Mesendoderm (in vitro differentiated cells): ENCODE data around the gene HSPB3.

Experiments used
- DNase-seq: peaks from one replicate; pipeline ENCODE4 v3.0.0; 2013
- H2AK5ac ChIP-seq: 2 replicates; pipeline ENCODE4 v1.6.1; 2013; ENCODE audit warnings: low read length, inconsistent platforms
- H2BK120ac ChIP-seq: 2 replicates; pipeline ENCODE4 v1.6.1; 2013; ENCODE audit warnings: low read depth, mild to moderate bottlenecking, low read length, moderate library complexity, mixed read lengths
- H2BK15ac ChIP-seq: replicated peaks from 2 replicates; pipeline ENCODE4 v1.6.1; 2013; ENCODE audit warnings: low read depth, mild to moderate bottlenecking, moderate library complexity
- H2BK5ac ChIP-seq: 2 replicates; pipeline ENCODE4 v1.6.1; 2013; ENCODE audit warnings: low read length, inconsistent platforms
- H3K18ac ChIP-seq: 2 replicates; pipeline ENCODE4 v1.6.1; 2013; ENCODE audit warnings: mild to moderate bottlenecking, low read length, mixed read lengths
- H3K23ac ChIP-seq: one replicate; pipeline ENCODE4 v1.6.1; 2013; ENCODE audit warnings: low read length
- H3K27ac ChIP-seq: 2 replicates; pipeline ENCODE4 v1.5.1; 2013; ENCODE audit warnings: low read depth, mild to moderate bottlenecking, inconsistent platforms, low read length, moderate library complexity
- H3K27me3 ChIP-seq: 2 replicates; pipeline ENCODE4 v1.6.1; 2013; ENCODE audit warnings: low read length, control low read depth, mild to moderate bottlenecking, inconsistent platforms; ENCODE audit not compliant: insufficient read depth, poor library complexity
- H3K36me3 ChIP-seq: 2 replicates; pipeline ENCODE4 v1.6.1; 2013; ENCODE audit warnings: low read length, inconsistent platforms; ENCODE audit not compliant: control insufficient read depth, insufficient read depth
- H3K4ac ChIP-seq: one replicate; pipeline ENCODE4 v1.6.1; 2013; ENCODE audit warnings: low read depth, mild to moderate bottlenecking, low read length, moderate library complexity
- H3K4me1 ChIP-seq: 2 replicates; pipeline ENCODE4 v1.6.1; 2013; ENCODE audit warnings: low read depth, low read length, inconsistent platforms; ENCODE audit not compliant: control insufficient read depth
- H3K4me2 ChIP-seq: 2 replicates; pipeline ENCODE4 v1.6.1; 2013; ENCODE audit warnings: low read length
- H3K4me3 ChIP-seq: 2 replicates; pipeline ENCODE4 v1.5.1; 2013; ENCODE audit warnings: mild to moderate bottlenecking, low read length
- H3K56ac ChIP-seq: one replicate; pipeline ENCODE4 v1.6.1; 2013; ENCODE audit warnings: low read length
- H3K79me1 ChIP-seq: 2 replicates; pipeline ENCODE4 v1.6.1; 2013; ENCODE audit warnings: low read length, inconsistent platforms
- H3K79me2 ChIP-seq: 2 replicates; pipeline ENCODE4 v1.6.1; 2013; ENCODE audit warnings: mild to moderate bottlenecking, low read length; ENCODE audit not compliant: control insufficient read depth, insufficient read depth
- H3K9ac ChIP-seq: 2 replicates; pipeline ENCODE4 v1.6.1; 2013; ENCODE audit warnings: low read length, inconsistent platforms
- H4K5ac ChIP-seq: one replicate; pipeline ENCODE4 v1.6.1; 2013; ENCODE audit warnings: low read length
- H4K8ac ChIP-seq: one replicate; pipeline ENCODE4 v1.6.1; 2013; ENCODE audit warnings: low read depth, mild to moderate bottlenecking, control low read depth, low read length, moderate library complexity
- WGBS: extraction: QIAGEN DNeasy Blood & Tissue Kit; methylation state at CpG from one replicate; pipeline ENCODE4 v1.1.7; 2013; ENCODE audit warnings: low lambda C conversion rate, missing lambda C conversion rate; ENCODE audit not compliant: insufficient coverage; ENCODE audit errors: extremely low coverage; 5-methylcytosine and 5-hydroxymethylcytosine counted together

The HSPB3 gene

DNA sequence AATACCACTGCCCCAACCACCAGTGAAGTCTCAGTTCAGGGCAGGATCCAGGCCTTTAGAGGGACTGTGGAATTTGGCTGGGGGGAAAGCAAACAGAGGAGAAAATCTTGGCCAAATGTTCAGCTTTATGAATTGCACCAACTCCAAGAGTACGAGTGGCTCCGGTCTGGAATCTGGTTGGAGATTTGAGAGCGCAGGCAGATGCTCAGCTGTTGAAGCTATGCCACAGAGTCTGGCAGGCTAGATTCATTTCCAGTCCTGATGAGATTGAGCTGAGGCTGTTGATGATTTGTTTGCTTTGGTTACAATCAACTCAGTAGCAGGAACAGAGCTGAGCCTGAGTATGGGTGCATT lies 9.1 kb upstream of the HSPB3 start:
- no peak overlapping the region for H3K4ac ChIP-seq
- WGBS = no CpG with 5 or more reads among the region's 3 CpGs
- no peak overlapping the region for H4K8ac ChIP-seq
- no peaks in the 10 kb centered on the region for H3K79me1 ChIP-seq
- H4K5ac ChIP-seq = no peak overlapping the region
- H3K79me2 ChIP-seq = no peaks in the 10 kb centered on the region
- H2BK15ac ChIP-seq = no peak overlapping the region
- H2BK120ac ChIP-seq = no peak overlapping the region
- H3K4me3 ChIP-seq = no peak overlapping the region
- H3K4me2 ChIP-seq = no peak overlapping the region
- H3K4me1 ChIP-seq = no peaks in the 10 kb centered on the region
- H3K27me3 ChIP-seq = no peaks in the 10 kb centered on the region
- no peak overlapping the region for H3K27ac ChIP-seq
- no peak for DNase-seq
- no peak overlapping the region for H2AK5ac ChIP-seq
- no peak overlapping the region for H2BK5ac ChIP-seq
- H3K56ac ChIP-seq = no peak overlapping the region
- no peak overlapping the region for H3K23ac ChIP-seq
- no peak overlapping the region for H3K9ac ChIP-seq
- H3K36me3 ChIP-seq = no peaks in the 10 kb centered on the region
- H3K18ac ChIP-seq = no peak overlapping the region

- H3K79me2 ChIP-seq = no peaks in the 10 kb centered on the region
- no peaks in the 10 kb centered on the region for H3K27me3 ChIP-seq
- no peak overlapping the region for H3K18ac ChIP-seq
- H2BK5ac ChIP-seq = no peak overlapping the region
- no peak overlapping the region for H2AK5ac ChIP-seq
- no peak overlapping the region for H4K5ac ChIP-seq
- no peak overlapping the region for H3K4ac ChIP-seq
- no peak overlapping the region for H3K4me2 ChIP-seq
- H3K27ac ChIP-seq = no peak overlapping the region
- no peak overlapping the region for H2BK120ac ChIP-seq
- WGBS = no CpG with 5 or more reads among the region's 4 CpGs
- DNase-seq = no peak
- no peak overlapping the region for H2BK15ac ChIP-seq
- H3K36me3 ChIP-seq = no peaks in the 10 kb centered on the region
- no peaks in the 10 kb centered on the region for H3K79me1 ChIP-seq
- no peak overlapping the region for H3K9ac ChIP-seq
- no peaks in the 10 kb centered on the region for H3K4me1 ChIP-seq
- no peak overlapping the region for H3K23ac ChIP-seq
- H4K8ac ChIP-seq = no peak overlapping the region
- H3K56ac ChIP-seq = no peak overlapping the region
- no peak overlapping the region for H3K4me3 ChIP-seq
These were observed 5.6 kb upstream of the HSPB3 start for GRCh38 chr5:54449923-54450322.

DNA sequence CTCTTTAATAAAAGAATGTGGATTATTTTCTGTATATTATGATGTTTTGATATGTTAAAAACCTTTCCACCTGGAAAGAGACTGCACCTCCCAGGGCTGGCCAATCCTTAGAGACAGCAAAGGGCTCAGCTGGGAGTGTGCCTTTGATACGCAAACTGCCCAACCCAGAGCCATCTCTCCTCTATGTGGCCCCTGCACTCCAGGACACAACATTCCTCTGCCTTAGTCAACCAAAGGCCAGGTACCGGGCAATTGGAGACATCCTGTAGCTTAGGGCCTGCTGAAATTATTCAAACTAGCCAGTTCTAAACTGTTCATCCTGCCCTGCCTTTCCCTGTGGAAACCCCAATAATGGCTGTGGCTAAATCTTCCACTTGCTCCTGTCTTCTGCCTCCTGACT lies 5.0 kb upstream of the HSPB3 start:
- Histone ChIP-seq H2AK5ac (no peak overlapping the region), H3K79me1 (no peaks in the 10 kb centered on the region), H3K36me3 (no peaks in the 10 kb centered on the region), H3K18ac (no peak overlapping the region), H3K4me1 (no peaks in the 10 kb centered on the region), H3K27me3 (no peaks in the 10 kb centered on the region), H3K79me2 (no peaks in the 10 kb centered on the region), H3K4me3 (no peak overlapping the region), H3K56ac (no peak overlapping the region), H3K4ac (no peak overlapping the region), H2BK5ac (no peak overlapping the region), H3K9ac (no peak overlapping the region), H2BK120ac (no peak overlapping the region), H3K27ac (no peak overlapping the region), H2BK15ac (no peak overlapping the region), H3K4me2 (no peak overlapping the region), H4K8ac (no peak overlapping the region), H4K5ac (no peak overlapping the region), H3K23ac (no peak overlapping the region)
- DNase-seq = no peak
- no CpG with 5 or more reads among the region's 2 CpGs for WGBS

- H3K23ac ChIP-seq = no peak overlapping the region
- H3K18ac ChIP-seq = no peak overlapping the region
- H4K5ac ChIP-seq = no peak overlapping the region
- H2BK120ac ChIP-seq = no peak overlapping the region
- no peaks in the 10 kb centered on the region for H3K79me1 ChIP-seq
- H3K9ac ChIP-seq = no peak overlapping the region
- no peaks in the 10 kb centered on the region for H3K79me2 ChIP-seq
- H3K27me3 ChIP-seq = no peaks in the 10 kb centered on the region
- no peak overlapping the region for H2BK15ac ChIP-seq
- no peak overlapping the region for H3K4ac ChIP-seq
- DNase-seq = no peak
- H3K27ac ChIP-seq = no peak overlapping the region
- no peak overlapping the region for H3K4me3 ChIP-seq
- H3K36me3 ChIP-seq = no peaks in the 10 kb centered on the region
- no peak overlapping the region for H3K56ac ChIP-seq
- no peak overlapping the region for H3K4me2 ChIP-seq
- H3K4me1 ChIP-seq = peaks cover 2% of the 10 kb centered on the region
- no CpG with 5 or more reads among the region's 3 CpGs for WGBS
- no peak overlapping the region for H2AK5ac ChIP-seq
- H2BK5ac ChIP-seq = no peak overlapping the region
- H4K8ac ChIP-seq = no peak overlapping the region
These were observed 2.5 kb upstream of the HSPB3 start for GRCh38 chr5:54453046-54453445.

DNA sequence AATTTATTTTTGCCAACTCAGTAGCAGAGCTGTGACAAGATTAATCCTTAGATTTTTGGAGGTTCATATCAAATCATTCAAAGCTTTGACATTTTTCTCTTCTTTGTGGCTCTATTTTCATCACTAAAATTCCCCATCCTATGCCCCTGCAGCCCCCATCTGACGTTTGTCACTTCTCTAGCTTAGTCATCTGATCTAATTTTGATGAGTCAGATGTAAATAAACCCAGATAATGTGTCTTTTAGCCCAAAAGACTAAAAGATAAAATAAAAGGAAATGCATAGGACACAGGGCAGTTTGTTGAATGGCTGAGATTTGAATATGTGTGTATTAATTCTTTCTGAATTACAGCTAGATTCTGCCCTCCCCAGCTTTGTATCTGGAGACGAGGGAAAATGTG lies 897 bp upstream of the HSPB3 start:
- Histone ChIP-seq H3K9ac (no peak overlapping the region), H3K27me3 (no peaks in the 10 kb centered on the region), H2AK5ac (no peak overlapping the region), H4K5ac (no peak overlapping the region), H3K4me1 (peaks cover 2% of the 10 kb centered on the region), H3K18ac (no peak overlapping the region), H3K79me2 (no peaks in the 10 kb centered on the region), H4K8ac (no peak overlapping the region), H2BK120ac (no peak overlapping the region), H2BK5ac (no peak overlapping the region), H3K23ac (no peak overlapping the region), H3K4me3 (no peak overlapping the region), H3K36me3 (no peaks in the 10 kb centered on the region), H2BK15ac (no peak overlapping the region), H3K4ac (no peak overlapping the region), H3K27ac (no peak overlapping the region), H3K4me2 (no peak overlapping the region), H3K56ac (no peak overlapping the region), H3K79me1 (no peaks in the 10 kb centered on the region)
- DNase-seq = no peak
- WGBS = no CpG with 5 or more reads among the region's 2 CpGs

DNA sequence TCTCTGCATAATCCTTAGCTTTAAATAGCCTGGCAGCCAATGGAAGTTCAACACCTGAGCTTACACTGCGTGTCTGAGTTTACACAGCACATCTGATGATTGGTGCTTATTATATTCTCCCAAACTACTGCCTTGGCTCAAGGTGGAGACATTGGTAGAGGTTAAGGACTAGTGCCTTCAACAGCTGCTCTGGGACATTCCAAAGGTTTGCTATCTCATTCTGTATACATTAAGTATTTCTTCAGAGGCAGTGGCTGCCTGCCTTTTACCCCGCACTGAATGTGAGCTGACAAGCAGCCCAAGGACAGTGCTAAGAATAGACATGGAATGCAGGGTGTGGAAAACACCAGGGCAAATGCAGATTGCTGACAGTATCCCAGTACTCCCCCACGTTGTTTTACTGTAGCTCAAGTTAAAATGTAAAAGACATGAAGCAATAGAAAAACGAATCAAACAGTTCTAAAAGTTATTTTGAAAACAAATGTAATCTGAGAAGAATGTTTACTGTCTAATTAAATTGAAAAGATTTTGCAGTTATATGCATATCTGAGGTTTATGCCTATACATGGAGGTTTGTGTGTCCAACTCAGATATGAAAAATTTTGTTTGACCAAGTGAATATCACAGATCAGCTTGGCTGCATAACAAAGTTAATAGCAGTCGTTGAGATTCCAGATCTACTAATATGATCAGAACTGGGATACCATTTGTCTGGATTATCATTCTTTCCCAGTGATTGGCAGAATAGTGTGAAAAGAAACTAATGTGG lies 1.8 kb downstream of the HSPB3 start:
- H3K4me2 ChIP-seq = no peak overlapping the region
- H3K27ac ChIP-seq = no peak overlapping the region
- no peak overlapping the region for H3K4me3 ChIP-seq

More for the DNA sequence above, 1.8 kb downstream of the HSPB3 start:
- Histone ChIP-seq H3K27me3 (no peaks in the 10 kb centered on the region), H3K23ac (no peak overlapping the region), H4K8ac (no peak overlapping the region), H2BK5ac (peak overlapping the region; percentile 43), H3K79me1 (no peaks in the 10 kb centered on the region), H3K4ac (peak overlapping the region; percentile 29), H3K56ac (peak overlapping the region; percentile 52), H2AK5ac (no peak overlapping the region), H2BK15ac (no peak overlapping the region), H3K4me1 (peaks cover 2% of the 10 kb centered on the region), H2BK120ac (no peak overlapping the region), H4K5ac (no peak overlapping the region), H3K9ac (no peak overlapping the region), H3K79me2 (no peaks in the 10 kb centered on the region), H3K18ac (no peak overlapping the region), H3K36me3 (no peaks in the 10 kb centered on the region)
- DNase-seq = peak; percentile 84
- WGBS = no CpG with 5 or more reads among the region's 5 CpGs
